HG03439 (cell line): ENCODE data around the gene PCAT7.
"Not testable (repeated sequence)": the region's sequence is repeated elsewhere in the genome, so short reads cannot be mapped to it uniquely, and the experiment has no call there.

ENCODE experiments used
- ATAC-seq: cut with Tn5 transposase; IDR thresholded peaks from one replicate; pipeline ENCODE4 v1.9.1; 2021; ENCODE audit warnings: mild to moderate bottlenecking, moderate library complexity; ENCODE audit not compliant: unreplicated experiment

The PCAT7 gene

GRCh38 chr9:94554439-94555331, at the start of gene PCAT7:
PCAT7 (plus strand) TSS chr9:94555083.
- ATAC-seq, result no peak

GRCh38 chr9:94506370-94506769, 48.5 kb upstream of the PCAT7 start:
- ATAC-seq, result not testable (repeated sequence)

- ATAC-seq, result no peak
Measured at GRCh38 chr9:94507531-94508258, 47.2 kb upstream of the PCAT7 start.

DNA sequence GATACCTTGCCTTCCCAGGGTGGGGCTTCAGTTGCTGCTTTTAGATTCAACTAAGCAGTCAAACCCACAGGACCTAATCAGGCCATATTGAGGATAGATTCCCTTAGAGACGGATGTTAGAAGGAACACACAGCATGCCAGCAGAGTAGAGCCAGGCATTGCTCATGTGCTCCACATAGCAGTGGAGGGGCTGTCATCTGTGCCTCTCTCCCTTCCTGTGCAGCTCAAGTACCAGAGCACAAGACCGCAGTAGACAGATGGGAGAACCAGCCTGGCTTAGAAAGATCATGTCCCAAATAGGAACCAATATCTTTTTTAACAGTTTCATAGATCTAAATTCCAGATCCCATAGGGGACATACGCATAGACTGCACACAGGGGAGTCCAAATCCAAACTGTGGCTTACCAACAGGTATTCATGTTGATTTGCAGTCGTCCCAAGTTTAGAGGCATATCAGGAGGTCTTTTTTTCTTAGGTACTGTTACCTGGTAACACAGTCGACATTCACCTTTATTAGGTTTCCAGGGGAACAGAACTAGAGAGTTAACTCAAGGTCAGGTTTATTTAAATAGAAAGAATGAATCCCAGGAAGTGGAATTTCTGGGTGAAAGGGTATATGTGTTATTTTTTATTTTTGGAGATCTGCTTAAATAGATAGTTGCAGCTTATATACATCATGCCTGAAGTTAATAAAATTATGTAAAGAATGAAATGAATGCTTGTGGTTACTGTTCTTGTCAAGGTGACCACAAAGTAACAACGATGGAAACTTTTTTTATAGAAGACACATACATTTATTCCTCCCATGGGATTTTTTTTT, 43.5 kb upstream of the PCAT7 start:
- ATAC-seq, result no peak

GRCh38 chr9:94511955-94512265, 43.0 kb upstream of the PCAT7 start:
- no peak for ATAC-seq

DNA sequence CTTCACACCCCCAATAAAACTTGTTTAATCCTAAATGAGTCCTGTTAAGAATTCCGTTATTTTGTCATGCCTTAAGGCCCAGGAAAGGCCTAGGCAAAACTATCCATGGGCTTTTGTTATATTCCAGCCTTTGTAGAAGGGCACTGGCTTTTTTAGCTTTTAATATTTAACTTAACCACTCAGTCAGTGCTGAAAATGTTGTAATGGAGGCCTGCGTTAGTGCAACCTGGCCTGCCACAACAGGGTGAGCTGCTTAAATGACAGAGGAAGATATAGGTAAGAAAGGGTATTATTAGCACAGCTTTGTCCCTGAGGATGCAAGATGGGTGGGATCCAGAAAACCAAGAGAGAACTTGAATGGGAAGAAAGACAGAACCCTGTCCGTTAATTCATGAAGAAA, 40.2 kb upstream of the PCAT7 start:
- ATAC-seq, result no peak

DNA sequence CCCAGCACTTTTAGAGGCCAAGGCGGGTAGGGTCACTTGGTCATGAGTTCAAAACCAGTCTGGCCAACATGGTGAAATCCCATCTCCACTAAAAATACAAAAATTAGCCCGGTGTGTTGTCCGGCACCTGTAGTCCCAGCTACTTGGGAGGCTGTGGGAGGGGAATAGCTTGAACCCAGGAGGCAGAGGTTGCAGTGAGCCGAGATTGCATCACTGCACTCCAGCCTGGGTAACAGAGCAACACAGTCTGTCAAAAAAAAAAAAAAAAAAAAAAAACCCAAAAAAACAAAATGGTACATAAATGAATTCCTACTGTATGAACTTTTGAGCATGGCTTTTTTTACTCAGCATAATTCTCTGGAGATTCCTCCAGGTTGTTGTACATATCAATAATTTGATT, 37.6 kb upstream of the PCAT7 start:
- ATAC-seq, result no peak

- ATAC-seq, result no peak
Measured at GRCh38 chr9:94525396-94526035, 29.4 kb upstream of the PCAT7 start.

DNA sequence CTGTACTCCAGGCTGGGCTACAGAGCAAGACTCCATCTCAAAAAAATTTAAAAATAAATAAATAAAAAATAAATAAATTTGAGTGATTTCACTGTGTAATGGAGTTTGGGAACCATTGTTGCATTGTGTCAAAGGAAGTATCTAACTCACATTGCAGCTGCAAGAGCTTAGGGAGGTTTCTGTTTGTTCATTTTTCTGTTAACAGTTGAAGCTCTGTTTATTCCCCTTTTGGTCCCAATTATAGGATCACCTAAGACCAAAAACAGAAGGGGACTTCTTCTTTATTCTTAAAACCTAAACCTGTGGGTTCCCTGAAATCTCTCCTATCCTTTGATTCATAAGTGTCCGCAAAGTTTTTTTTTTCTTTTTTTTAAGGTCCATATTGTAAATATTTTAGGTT, 28.6 kb upstream of the PCAT7 start:
- no peak for ATAC-seq

DNA sequence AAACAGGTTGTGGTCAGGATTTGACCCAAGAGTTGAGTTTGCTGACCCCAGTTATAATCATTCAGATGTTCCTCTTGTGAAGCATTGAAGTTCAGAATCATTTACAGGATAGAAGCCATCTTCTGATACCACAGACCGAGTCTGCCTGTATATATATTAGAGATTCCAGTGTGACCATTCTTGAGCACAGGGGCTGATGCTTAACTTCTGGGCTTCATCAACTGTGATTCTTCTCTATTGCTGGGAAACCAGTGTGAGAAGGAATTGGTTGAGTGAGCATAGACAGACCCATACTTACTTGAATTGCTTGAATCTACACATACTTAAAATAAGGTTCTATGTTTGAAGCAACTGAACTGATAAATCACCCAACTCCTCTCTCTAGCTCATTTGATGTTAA, 27.9 kb upstream of the PCAT7 start:
- ATAC-seq, result no peak

DNA sequence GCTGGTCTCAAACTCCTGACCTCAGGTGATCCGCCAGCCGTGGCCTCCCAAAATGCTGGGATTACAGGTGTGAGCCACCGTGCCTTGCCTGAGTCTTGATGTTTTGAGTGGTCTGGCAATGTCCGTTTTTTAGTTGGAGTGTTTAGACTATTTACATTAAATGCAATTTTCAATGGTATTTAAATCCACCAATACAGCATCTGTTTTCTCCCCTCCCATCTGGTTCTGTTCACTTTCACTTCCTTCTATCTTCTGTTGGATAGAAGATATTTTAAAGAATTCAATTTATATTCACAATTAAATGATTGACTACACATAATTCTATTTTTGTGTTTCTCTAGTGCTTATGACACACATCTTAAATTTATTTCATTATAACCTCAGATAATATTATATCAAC, 26.0 kb upstream of the PCAT7 start:
- no peak for ATAC-seq

DNA sequence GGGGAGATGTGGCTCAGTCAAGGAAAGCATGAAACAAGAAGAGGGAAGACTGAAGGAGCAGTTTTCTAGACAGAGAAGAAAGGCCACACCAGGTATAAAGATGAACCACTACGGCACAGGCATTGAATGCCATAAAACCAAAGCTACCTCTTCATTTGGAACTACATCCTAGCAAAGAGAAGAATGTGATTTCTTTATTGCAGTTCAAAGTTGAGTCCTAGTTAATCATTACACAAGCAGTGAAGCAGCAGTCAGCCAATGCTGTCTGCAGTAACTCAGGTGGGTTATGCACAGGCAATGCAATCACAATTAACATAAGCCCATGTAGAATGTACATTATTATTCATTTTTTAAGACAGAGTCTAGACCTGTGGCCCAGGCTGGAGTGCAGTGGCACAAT, 21.7 kb upstream of the PCAT7 start:
- no peak for ATAC-seq

DNA sequence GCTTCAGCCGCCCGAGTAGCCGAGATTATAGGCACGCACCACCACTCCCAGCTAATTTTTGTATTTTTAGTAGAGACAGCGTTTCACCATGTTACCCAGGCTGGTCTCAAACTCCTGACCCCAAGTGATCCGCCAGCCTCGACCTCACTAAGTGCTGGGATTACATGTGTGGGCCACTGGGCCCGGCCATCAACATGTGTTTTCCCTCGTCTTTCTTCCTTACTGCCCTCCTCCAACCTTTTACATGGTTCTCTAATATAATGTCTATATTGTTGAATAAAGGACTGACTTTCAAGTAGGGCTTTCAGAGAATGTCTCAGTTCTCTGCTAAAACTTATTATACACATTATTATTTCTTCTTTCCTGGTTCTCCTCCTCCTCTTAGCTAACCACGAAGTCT, 21.3 kb upstream of the PCAT7 start:
- no peak for ATAC-seq

DNA sequence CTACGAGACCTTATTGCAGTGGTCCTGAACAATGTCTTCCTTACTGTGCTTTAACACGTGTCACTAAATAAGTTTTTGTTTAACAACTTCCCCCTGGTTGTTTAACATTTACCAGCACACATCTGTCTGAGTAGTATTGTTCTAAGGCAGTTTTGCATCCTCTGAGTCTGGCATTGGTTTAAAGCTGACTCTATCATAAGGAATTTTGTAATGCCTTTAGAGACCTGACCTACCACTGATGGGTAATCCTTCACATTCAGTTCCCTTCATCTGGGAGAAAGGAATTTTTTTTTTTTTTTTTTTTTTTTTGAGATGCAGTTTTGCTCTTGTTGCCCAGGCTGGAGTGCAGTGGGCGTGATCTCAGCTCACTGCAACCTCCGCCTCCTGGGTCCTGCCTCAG, 20.0 kb upstream of the PCAT7 start:
- no peak for ATAC-seq

GRCh38 chr9:94538908-94539307, 16.0 kb upstream of the PCAT7 start:
- no peak for ATAC-seq

DNA sequence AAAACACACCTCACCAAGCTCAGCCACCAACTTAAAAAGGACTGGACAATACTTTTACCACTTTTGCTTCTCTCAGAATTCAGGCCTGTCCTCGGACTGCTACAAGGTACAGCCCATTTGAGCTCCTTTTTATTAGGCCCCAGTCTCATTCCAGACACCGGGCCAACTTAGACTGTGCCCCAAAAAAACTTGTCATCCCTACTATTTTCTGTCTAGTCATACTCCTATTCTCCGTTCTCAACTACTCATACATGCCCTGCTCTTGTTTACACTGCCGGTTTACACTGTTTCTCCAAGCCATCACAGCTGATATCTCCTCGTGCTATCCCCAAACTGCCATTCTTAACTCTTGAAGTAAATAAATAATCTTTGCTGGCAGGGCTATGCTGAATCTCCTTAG, 10.5 kb upstream of the PCAT7 start:
- ATAC-seq, result not testable (repeated sequence)

- ATAC-seq, result no peak
Measured at GRCh38 chr9:94545940-94546339, 8.9 kb upstream of the PCAT7 start.

DNA sequence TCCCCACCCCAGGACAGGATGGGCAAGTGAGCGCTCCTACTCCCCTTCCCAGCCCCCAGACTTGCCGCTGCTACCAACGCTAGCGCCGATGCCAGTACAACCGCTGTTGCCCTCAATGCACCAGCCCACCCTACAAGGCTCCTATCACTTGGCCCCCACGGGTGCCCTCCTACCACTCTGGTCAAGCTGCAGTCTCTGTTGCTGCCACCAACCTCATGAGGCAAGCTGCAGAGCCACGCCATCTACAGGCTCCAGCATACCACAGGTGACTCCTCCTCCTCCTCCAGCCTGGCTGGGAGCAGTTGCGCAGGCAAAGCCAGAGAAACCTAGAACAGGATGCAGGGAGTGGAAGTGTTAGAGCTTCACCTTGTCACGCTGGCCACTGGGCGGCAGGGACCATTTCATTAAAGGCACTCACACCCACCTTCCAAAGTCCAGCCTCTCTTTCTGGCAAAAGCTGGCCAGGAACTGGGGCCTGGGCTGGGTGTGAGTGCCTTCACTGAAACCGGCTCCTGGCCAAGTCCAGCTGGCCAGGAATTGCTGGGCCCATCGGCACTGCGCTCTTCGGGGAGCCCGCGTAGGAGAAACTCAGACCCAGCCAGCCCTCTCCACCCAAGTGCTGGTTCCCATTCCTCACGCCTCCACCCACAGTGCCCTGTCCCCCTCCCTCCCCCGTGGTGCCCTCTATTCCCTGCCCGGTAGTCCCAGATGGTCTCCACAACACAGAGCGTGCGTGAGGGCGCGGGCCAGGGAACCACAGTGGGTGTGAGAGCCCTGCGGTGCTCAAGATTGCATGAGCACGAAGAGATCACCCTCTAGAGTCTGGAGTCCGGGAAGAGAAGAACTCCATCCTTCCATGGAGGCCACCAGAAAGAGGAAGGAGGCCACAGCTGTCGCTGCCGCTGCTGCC, 1.6 kb upstream of the PCAT7 start:
- no peak for ATAC-seq

DNA sequence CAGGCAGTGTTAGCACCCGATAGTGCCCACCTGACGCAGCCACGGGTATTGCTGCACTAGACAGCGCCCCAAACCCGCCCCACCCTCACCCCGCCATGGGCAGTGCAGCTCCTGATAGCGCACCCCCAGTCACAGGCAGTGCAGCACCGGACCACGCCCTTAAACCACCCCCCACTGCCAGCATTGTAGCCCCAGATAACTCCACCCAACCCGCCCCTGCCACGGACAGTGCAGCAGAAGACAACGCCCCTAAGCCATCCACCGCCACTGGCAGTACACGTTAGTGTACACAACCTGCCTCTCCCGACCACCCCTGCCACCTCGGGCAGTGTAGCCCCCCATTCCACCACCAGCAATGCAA, 825 bp upstream of the PCAT7 start:
- ATAC-seq, result no peak

DNA sequence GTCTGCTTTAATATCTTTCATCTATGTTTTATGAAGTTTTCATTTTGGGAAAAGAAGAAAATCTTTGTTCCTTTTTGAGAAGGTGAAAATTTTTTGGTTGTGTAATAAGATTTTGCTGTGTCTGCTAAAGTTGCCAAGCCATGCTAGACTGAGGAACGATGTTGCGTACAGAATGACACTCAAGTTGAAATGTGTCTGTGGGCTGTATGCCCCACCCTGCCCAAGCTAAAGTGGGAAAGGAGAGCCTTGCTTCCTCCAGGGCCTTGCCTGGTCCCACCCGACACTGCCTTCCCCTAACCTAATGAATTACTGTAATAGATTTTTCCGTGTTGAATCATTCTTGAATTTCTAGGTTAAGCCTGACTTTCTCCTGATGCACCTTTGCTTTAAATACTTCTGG, 2.5 kb downstream of the PCAT7 start:
- ATAC-seq, result no peak
